NOMO-1 treated with DMSO at 0.1 percent for 48 hours (cell line): ENCODE data around the gene DPP6.

Experiments
- DNase-seq: peaks from one replicate; lab custom pipeline; 2025; ENCODE audit not compliant: unreplicated experiment; lab: John Stamatoyannopoulos, UW

Gene DPP6

DNA sequence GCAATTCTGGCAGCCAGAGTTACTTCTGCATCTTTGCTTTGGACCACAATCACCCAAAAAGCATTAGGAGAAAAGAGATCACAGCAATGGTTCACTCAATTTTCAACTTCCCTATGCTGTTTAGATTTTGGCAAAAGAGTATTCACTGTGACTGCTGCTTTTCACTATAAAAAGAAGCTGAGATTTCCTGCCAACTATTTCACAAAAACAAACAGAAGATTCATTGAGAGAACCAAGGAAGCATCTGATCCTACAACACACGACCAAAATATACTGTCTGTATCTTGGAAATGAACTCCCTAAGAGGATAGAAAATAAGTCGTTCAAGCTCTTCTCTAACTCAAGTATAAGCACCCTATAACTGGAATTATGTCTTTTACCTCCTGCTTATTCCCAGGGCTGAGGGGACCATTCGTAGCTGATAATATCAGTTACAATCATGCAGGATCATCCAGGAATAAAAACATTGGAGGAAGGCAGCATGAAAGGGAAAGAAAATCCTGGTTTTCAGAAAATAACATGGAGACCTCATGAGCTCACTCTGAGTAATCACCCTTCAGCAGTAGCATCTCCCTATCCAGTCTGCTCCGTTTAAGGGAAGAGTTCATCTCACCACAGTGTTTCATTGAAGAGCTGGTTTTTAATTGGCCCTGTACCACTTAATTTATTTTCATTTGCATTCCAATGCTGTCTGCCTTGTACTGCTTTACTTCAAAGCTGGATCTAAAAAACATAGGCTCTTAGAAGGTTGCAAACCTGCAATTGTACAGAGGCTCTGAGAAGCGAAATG, 694.6 kb downstream of the DPP6 start:
- no peak for DNase-seq

DNA sequence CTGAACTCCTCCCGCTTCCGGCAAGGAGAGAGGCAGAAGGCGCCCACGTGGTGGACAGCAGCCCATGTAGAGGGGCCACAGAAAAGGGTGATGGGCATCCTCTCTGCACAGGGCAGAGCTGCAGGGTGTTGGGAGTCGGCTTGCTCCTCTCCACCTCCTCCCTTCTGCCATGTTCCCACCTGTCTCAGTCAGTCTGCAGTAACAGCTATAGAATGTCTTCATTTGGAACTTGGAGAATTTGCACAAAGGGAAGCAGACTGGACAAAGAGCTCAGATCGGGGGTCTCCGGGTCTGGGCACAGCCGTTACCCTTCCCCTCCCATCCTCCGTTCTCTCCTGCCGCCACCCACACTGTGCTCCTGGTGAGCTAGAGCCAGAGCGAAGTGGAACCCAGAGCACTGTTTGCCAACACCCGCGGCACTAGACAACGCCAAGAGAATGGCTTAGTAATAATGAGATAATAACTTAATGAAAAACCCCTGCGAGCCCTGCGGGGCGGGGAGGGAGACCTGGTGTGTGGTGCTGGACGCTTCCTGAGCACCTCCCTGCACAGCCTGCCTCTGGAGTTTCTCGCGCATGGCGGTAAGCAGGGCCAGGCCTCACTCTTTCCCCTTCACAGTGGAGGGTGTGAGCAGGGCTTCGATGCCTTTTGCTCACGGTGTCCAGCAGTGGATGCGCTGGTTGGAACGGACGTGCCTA, 696.0 kb downstream of the DPP6 start:
- DNase-seq: no peak

DNA sequence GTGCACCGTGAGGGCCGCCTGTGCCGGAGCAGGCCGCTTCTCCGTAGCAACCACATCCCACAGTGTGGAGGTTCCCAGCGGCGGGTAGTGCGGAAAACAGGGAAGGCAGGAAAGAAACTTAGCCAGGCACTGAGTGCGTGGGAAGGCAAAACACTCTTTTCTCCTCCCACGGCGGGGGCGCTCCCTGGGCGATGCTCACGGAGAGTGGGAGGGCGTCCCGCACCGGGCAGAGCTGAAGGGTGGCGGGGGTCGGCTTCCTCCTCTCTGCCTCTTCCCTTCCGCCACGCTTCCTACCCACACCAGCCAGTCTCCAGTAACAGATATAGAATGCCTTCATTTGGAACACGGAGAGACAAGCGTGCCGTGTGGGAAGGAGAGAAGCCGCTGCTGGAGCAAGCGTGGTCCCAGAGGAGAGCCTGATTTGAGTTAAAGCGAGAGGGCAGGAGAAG, 698.2 kb downstream of the DPP6 start:
- DNase-seq: no peak

DNA sequence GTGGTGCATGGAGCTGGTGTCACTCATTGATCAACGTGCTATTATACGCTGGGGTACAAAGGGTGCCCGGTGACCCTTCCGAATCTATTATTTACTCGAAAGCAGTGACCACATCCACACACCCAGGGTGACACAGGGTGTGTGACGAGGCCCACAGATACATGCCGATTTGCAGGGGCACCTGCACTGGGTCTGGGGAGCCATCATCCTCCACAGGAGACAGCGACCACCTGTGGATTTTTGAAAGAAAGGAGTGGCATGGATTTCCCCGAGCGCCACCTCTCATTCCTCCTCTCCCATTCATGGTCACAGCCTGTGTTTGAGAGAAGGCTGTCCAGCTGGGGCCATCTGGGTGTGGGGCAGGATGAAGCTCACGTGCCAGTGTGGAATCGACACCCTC, 701.0 kb downstream of the DPP6 start:
- no peak for DNase-seq

DNA sequence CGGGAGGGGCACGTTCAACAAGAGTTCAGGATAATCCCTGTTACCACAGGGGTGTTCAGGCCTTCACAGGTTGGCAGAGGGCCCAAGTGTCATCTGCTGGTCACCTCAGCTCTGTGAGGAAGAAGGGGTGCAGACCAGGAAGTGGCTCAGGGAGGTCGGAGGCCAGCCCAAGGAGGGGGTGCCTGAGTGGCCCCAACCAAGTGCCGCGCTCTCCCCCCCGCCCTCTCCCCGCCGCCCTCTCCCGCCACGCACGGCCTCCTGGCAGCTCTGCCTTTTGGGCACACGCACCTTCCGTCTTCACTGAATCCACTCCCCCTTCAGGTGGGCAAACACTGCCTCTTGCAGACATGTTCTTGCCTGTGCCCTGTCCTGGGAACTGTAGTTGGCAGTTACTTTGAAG, 705.6 kb downstream of the DPP6 start:
- no peak for DNase-seq

DNA sequence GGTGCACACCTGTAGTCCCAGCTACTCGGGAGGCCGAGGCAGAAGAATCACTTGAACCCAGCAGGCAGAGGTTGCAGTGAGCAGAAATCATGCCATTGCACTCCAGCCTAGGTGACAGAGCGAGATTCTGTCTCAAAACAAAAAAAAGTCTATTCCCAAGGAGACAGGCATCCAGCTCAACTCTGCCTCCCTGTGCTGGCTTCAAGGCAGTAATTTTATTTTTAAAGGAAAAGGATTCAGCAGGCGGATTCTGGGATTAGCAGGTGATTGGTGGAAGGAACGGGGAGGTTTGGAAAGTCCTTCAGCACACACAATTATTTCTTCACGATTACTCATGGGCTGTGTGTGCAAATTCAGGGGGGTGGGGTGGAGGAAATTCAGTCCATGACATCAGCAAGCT, 707.8 kb downstream of the DPP6 start:
- DNase-seq: no peak

DNA sequence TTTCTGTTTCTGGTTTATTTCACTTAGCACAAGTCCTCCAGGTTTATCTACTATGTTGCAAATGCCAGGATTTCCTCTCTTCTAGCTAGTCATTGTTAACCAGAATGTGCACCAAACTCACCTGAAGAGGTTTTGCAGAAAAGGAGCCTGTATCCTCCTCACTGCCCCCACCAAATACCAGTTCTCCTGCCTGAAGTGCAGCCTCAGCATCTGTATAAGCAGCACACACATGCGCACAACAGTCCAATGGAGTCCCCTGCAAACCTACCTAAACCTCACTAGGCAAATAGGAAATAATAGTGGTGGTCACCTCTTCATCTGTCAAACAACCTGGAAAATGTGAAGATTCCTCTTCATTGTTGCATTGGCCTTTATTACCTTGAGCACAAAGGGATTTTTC, 712.9 kb downstream of the DPP6 start:
- no peak for DNase-seq

DNA sequence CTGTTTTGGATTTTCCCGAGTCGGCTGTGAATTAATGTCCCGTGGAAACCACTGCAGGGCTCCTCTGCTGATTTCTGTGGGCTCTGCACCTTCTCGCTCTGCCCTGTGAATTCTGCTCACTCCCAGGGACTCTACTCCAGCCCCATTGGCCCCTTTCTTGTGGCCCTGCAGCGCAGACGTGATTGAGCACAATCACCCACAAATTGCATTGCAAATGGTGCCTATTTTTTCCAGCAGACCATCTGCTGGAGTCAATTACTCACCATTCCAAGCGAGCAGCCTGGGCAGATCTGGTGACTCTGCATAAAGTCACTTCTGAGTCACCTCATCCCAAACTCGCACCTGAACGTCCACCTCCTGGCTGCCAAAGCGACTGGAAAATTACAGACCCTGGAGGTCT, 714.9 kb downstream of the DPP6 start:
- DNase-seq: no peak

DNA sequence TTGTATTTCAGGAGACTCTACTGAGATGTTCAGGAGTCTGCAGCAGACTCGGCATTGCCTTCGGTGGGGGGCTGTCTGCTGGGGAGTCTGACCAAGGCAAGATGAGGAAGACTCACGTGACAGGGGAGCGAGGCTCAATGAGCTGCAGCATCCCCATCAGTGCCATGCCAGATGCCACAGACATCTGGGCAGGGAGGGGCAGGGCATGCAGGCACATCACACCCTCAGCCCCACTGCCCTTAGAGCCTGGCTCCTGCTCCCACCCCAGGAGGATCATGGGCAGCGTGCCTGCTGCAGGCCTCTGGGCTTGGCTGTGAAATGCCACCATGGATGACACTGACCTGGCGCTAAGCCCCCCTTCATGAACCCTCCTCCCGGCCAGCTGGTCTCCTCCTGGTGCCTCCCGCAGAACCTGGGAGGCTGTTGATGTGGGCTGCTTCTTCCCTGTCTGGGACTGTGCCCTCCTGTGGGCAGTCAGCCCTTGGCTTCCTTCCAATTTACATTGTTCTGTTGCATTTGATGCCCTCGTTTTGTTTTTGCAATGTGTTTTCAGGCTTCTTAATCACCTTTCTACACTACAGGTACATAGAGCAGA, 715.7 kb downstream of the DPP6 start:
- DNase-seq: no peak

DNA sequence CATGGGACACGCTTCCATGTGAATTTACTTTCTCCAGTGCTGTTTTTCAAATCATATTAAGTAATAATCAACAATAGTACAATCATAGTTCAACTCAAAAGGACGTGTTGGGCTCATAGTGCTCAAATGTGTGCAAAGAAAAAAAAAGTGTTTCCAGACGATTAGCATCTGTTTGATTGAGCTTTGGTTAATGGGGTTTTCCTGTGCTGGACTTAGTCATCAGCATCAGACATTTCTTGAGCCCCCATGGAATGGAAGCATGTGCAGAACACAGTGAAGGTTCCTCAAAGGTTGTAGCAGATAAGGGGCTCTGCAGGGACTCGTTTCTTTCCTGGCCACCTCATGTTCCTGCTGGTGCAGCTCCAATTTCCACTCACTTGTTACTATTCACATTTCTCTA, 716.8 kb downstream of the DPP6 start:
- no peak for DNase-seq

DNA sequence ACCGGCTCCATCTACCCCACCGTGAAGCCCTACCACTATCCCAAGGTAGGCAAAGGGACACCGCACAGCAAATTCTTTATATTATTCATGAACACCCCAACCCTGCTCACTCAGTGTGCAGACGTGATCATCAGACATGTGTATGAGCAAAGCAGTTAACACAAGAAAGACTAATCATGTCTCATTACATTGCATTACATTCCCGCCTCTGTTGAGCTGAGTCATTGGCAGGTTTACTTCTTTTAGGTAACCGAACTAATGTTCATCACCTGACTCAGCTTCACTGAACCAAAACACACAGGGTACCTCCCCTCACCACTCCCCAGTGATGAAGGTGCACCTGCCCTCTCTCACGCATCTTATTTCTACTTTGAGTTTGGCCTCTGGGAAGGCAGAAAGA, 717.3 kb downstream of the DPP6 start:
- no peak for DNase-seq

DNA sequence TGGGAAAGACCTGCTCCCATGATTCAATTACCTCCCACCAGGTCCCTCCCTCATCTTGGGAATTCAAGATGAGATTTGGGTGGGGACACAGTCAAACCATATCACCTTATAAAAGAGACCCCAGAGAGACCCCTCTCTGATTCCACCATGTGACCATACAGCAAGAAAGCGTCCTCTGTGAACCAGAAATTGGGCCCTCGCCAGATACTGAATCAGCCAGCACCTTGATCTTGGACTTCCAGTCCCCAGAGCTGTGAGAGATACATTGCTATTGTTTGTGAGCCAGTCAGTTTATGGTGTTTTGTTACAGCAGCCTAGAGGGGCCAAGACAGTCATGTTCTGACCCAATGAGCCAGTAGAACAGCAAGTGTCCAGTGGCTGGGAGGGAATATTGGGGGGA, 718.2 kb downstream of the DPP6 start:
- DNase-seq: no peak

DNA sequence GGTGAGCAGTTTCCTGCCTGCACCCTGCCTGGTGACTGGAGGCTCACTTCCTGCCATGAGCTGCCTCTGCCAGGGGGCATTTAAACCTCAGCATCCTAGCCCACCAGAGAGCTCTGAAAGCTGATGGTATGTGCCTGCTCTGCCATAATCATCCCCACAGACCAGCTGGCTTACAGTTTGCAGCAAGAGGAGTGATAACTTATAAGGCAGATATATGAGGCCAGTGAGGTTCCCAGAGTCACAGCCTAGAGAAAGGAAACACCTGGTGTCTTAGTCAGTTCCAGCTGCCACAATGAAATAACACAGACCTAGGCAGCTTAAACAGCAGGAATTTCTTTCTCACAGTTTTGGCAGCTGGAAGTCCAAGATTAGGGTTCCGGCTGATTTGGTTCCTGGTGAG, 718.8 kb downstream of the DPP6 start:
- DNase-seq: no peak

DNA sequence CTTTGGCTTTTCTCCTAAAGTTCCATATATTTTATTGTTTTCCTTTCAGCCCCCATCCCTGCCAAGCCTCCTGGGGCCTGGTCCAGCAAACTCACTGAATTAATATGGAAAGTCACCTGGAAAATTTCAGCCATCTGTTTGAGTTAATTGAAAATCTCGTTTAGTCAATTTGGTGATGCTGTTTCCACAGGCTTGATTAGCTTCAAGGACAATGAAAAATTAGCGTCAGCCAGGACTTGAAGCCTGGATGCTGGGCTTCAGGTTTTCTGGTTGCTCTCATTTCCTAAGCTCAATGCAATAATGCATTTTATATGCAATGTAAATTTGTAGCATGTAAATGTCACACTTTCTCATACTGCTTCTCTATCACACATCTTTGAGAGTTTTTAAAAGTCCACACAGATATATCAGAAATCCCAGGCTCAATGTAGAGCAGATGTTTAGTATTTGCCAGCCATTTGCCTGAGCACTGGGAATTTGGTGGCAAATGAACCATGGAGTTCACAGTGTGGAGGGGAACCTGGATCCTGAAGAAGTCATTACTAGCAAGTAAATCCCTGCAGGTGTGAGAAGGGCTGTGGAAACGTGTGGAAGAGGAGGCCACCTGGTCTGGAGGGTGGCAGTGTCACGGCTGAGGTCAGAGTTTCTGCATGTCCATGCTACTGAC, 722.2 kb downstream of the DPP6 start:
- no peak for DNase-seq

DNA sequence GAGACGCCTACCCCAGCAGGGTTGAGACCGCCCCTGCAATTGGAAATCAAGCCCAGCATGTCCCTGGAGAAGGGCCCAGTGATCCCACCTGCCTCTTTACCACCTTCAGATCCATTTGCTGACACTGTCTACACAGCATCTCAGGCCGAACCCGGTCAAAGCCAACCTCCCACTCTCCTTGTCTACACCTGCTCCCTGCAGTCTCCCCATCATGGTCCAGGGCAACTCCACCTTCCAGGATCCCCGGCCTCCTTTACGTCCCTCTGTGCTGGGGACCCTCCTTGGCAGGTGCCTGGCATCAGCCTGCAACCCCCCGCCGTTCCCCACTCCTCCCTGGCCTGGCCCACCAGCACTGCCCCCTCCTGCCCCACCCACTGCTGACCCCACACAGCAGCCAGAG, 723.5 kb downstream of the DPP6 start:
- no peak for DNase-seq

DNA sequence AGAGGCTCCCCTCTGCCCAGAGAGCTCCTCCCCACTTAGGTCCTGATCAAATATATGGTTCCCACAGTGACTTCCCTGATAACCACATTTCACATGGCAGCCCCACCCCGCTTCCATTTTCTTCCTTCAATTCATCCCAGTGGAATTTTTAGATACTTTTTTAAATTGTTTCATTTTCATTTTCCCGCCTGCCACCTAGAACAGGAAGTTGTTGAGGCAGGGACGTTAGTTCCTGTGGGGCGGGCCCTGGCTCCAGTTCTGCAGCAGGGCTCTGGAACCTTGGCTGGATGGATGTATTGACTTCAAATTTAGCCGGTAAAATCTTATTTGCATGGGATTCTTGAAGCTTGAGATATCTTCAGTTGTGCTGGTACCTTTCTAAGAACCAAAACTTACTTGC, 724.2 kb downstream of the DPP6 start:
- no peak for DNase-seq

DNA sequence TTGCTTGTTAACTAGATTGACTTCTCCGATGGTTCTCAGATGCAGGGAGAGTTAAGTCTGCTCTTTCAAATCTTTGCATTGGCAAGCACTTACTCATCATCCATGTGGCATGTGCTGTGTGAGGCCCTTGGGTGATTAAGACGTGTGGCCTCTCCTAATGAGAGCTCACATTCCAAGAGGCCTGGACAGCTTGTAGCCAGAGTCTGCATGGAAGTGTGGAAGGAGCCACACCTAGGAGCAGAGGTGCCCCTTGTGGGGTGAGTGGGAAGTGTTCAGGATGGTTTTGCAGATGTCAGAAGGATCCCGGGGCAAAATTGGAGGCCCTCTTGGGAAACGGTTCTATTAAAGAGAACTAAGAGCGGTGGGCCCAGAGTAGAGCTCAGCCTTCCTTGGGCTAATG, 724.8 kb downstream of the DPP6 start:
- no peak for DNase-seq

DNA sequence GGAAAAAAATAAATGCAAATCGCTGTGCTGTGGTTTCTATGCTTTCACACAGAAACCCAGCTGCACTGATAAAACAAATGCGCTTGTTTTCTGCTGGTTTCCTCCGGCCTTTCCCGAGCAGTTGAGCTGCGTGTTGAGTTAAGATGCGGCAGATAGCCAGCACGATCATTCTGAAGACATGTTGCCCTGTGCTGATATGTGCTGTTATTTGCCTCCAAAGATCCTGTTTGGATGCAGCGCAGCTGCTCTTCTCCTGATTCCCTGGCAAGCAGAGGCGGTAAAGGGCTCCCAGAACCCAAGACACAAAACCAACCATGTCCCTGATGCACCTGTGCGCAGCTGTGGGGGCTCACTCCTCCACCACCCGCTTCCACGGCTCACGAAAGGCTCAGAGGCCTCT, 725.3 kb downstream of the DPP6 start:
- no peak for DNase-seq

DNA sequence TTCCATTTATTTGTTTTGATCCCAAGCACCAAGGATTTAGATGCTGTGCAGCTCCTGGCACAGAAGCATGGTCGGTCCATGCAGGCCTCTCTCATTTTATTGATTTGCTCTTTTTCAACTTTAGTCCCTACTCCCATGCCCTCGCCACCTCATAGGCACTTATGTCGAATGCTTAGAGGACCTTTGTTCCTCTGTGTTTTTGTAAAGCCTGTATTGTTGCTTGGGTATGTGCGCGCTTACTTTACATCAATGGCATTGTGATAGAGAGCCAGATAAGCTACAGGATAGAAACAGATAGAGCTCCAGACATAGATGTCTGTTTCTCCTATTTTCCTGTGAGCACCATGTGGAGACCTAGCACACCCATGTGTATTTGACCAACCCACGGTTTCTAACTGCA, 725.7 kb downstream of the DPP6 start:
- DNase-seq: no peak

DNA sequence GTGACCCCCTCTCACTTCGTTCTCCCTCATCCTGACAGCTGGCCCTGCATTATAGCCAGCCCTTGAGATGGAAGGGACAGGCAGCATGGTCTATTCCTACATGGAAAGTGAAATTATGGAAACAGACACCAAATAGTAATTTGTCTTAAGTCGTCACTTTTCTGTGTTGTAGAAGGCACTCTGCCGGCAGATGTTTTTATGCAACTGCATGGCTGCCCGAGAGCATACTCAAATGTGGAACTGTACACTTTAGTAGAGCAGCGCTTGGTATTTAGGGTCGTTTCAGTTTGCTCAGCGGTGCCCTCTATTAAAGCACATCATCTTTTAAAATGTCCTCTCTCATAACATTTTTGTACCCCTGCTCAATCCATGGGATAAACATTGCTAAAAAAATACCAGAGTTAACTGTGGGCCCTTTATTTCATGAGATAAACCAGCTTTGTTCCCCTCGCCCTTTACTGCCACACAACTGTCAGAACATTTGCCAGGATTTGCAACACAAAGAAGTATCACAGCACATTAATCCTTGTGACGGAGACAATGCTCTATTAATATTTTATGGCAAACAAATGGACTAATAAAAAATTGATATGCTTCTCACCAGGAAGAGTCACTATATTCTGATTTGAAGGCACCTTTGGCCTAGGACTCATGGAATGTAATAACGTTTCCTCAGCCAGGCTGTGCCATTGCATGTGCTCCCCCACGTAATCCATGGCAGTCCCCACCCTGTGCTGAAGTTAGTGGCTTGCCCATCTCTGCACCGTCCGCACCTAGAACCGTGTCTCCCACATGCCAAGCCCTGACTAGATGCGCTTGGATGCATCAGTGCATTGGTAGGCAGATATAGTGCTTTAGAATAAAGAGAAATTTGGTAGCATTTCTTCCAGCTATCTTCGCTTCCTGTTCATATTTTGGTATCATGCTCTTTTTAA, 729.4 kb downstream of the DPP6 start:
- no peak for DNase-seq
